GM10266 (cell line): ENCODE results near the gene PCSK5.

ENCODE experiments used
- DNase-seq: peaks from one replicate; pipeline ENCODE4 v3.0.0; 2012; ENCODE audit errors: extremely low spot score
- TF ChIP-seq, protein P1 (sequence below): IDR thresholded peaks from 2 replicates; pipeline ENCODE4 v1.5.1; 2012; ENCODE audit warnings: mild to moderate bottlenecking, low read depth; ENCODE audit not compliant: control insufficient read depth, insufficient read depth; ENCODE audit errors: missing control alignments

The PCSK5 gene

DNA sequence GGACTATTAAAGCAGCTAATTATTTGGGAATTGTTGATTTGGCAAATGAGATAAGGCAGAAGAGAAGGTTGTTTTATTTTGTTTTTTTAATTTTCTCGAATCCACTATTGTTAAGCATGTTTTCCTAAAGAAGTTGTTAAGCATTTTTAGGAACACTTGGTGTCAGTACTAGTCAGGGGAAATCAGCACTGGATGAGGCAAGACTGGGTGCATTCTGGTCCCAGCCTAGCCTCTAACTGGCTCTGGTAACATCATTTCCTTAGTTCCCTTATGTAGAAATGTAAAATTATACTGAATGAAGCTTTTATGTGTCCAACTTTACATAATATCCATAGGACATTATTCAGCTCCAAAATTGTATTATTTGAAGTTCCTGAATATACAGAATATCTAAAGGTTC, 196.1 kb downstream of the PCSK5 start:
- DNase-seq, result no peak

DNA sequence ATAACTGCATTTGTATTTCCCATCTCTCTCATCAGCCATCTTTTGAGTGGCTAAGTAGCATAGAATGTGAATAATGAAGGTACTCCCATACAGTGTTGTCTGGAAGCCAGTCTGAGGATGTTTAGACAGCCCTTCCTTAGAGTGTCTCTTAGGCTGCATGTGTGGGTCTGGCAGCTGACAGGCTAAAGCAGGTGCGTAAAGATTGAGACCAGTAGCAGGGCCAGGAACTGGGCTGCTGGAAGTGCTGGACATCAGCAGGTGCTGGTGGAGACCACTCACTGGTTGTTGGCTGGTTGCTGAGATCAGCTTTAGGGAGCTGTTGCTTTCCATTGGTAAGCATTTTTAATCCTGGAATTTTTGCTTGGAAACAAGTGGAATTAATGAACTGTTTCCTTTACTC, 197.5 kb downstream of the PCSK5 start:
- no peak for DNase-seq
- TF ChIP-seq, protein P1, sequence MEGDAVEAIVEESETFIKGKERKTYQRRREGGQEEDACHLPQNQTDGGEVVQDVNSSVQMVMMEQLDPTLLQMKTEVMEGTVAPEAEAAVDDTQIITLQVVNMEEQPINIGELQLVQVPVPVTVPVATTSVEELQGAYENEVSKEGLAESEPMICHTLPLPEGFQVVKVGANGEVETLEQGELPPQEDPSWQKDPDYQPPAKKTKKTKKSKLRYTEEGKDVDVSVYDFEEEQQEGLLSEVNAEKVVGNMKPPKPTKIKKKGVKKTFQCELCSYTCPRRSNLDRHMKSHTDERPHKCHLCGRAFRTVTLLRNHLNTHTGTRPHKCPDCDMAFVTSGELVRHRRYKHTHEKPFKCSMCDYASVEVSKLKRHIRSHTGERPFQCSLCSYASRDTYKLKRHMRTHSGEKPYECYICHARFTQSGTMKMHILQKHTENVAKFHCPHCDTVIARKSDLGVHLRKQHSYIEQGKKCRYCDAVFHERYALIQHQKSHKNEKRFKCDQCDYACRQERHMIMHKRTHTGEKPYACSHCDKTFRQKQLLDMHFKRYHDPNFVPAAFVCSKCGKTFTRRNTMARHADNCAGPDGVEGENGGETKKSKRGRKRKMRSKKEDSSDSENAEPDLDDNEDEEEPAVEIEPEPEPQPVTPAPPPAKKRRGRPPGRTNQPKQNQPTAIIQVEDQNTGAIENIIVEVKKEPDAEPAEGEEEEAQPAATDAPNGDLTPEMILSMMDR, result no peak

More for the DNA sequence above, 196.1 kb downstream of the PCSK5 start:
- TF ChIP-seq, protein P1, result no peak

DNA sequence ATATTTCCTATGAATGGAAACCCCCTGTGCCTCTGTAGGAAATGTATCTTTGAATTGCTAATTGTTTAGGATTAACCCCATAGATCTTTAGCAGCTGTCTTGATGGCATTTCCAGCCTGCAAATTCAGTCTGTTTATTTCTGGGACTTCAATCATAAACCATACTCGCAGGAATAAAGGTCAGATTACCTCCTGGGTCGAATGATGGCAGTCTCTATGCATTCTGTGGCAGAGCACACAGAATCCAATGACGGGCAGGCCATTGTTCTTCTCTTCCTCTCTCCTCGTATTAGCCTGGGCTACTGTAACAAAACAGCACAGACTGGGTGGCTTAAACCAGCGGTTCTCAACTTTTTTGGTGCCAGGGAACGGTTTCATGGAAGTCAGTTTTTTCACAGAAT, 199.9 kb downstream of the PCSK5 start:
- TF ChIP-seq, protein P1, result no peak
- no peak for DNase-seq

DNA sequence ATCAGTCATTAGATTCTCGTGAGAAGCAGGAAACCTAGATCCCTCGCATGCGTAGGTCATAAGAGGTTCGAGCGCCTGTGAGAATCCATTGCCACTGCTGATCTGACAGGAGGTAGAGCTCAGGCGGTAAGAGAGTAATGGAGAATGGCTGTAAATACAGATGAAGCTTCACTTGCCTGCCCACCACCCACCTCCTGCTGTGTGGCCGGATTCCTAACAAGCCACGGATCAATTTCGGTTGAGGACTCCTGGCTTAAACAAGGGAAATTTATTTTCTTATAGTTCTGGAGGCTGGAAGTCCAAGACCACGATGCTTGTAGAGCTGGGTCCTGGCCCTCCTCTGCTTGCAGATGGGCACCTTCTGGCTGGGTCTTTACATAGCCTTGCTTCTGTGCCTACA, 200.4 kb downstream of the PCSK5 start:
- TF ChIP-seq, protein P1, result no peak
- no peak for DNase-seq

DNA sequence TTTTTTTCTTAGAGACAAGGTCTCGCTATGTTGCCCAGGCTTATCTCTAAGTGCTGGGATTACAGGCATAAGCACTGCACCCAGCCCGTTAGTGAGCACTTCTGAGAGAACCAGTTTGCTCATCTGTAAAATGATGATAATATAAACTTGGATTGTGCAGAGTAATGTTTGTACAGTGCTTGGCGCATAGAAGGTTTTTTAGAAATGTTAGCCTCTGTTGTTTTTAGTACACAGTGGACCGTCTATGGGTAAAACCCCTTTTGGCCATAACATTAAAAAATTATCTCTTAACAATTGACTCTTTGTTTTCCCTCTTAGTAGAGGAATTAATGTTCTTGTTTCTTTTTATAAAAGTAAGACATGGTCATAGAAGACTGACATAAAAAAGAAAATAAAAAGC, 202.1 kb downstream of the PCSK5 start:
- no peak for DNase-seq

DNA sequence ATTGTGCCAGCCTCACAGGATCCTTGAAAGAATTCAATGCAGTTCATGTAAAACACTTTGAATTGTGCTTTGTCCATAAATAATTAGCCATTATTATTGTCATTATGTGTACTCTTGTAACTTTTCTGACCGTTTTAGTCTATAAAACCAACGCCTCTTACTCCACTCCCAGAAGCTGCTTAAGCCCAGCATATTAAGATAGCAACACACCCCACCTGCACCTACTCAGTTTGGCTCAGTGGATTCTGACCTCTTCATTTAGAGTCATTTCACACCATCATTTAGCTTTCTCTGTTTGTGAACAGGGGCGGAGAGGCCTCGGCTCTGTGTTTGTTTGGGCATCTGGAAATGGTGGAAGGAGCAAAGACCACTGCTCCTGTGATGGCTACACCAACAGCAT, 205.1 kb downstream of the PCSK5 start:
- no peak for DNase-seq
- TF ChIP-seq, protein P1, result no peak

More for the DNA sequence above, 202.1 kb downstream of the PCSK5 start:
- TF ChIP-seq, protein P1, result no peak

DNA sequence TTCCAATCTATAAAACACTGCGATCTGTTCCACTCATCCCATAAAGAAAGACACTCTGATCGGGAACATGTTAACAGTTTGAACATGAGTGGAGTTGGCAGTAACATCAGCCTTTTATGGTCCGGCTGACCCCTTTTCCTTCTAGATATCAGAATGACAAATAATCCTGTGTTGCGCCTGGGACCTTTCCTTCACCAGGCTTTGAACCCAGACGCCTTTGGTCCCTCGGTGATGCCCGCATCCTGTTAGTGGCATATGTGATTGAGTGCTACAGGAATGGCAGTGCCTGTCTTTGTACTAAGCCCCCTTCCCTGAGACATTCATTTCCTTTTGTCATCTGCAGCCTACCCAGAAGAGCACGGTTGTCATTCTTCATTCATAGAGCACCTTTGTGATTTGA, 209.0 kb downstream of the PCSK5 start:
- no peak for DNase-seq
- TF ChIP-seq, protein P1, result no peak
